ENCODE data around the gene GTF2IRD2.
"Not testable (repeated sequence)": the region's sequence is repeated elsewhere in the genome, so short reads cannot be mapped to it uniquely, and the experiment has no call there.

The GTF2IRD2 gene

GRCh38 chr7:74783595-74783994, 67.8 kb downstream of the GTF2IRD2 start:
- DNase-seq, result not testable (repeated sequence)

DNA sequence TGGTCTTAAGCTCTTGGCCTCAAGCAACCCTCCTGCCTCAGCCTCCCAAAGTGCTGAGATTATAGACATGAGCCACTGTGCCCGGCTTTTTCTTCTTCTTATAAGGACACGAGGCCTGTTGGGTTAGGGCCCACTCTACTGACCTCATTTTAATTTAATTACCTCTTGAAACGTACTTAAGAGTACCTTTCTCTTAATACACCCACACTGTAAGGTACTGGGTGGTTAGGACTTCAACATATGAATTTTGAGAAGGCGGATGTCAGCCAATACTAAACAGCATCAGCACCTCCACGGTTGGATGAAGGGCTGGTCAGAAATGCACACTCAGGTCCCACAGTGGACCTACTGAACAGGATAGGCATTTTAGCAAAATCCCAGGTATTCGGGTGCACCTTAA, 69.7 kb downstream of the GTF2IRD2 start:
- DNase-seq, result not testable (repeated sequence)

DNA sequence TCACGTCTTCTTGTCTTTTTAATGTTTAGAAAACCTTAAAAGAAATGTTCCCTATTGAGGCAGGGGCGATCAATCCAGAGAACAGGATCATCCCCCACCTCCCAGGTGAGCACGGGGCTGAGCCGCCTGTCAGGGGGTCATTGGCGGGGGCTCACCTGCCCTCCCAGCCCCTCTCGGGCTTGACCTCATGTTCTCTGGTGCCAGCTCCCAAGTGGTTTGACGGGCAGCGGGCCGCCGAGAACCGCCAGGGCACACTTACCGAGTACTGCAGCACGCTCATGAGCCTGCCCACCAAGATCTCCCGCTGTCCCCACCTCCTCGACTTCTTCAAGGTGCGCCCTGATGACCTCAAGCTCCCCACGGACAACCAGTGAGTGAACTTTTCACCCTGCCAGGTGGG, 72.4 kb downstream of the GTF2IRD2 start:
- DNase-seq, result not testable (repeated sequence)

DNA sequence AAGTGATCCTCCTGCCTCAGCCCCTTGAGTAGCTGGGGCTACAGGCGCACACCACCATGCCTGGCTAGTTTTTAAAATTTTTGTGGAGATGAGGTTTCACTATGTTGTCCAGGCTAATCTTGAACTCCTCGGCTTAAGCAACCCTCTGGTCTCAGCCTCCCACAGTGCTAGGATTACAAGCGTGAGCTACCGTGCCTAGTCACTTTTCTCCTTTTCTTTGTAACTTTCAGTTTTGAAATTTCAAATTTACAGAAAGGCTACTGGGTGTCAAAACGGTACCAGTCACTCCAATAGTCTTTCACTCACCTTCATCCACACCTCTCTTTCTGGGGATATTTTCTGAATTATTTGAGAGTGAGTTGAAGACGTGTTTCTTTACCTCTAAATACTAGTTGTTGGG, 76.3 kb downstream of the GTF2IRD2 start:
- not testable (repeated sequence) for DNase-seq

DNA sequence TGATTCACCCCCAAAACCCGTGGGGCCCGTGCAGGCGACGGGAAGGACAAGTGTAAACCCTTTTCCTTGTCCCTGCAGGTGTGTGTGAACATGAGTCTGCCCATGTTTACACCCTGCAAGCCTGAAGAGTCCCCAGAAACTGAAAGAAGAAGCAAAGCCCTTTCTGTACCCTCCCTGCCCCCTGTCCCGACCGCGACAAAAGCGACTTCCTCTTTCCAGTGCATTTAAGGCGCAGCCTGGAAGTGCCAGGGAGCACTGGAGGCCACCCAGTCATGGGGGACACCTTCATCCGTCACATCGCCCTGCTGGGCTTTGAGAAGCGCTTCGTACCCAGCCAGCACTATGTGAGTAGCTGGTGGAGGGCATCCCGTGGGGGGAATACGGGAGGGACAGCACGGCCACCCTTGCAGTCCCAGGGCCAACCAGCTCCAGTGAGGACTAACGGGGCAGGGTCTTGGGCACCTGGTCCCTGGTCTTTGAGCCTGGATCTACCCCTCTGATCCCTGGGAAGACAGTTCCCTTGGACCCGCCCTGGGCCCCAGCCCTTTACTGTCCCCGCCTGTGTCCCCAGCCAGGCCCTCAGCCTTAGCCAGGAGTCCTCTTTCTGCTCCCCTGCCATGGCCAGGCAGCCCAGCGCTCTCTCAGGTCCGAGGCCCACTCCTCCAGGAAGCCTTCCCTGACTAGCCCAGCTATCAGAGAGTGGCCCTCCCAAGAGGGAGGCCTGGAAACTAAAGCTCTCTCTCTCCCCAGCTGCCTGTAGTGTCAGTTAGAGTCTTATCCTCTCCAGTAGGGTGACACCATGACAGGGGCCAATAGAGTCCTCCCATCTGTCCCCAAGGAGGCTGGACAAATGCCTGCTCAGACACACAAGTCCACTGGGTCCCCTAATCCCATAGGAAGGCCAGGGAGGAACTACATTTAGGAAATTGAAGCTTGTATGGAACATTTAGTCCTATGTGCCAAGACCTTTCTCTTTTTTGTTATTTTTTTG, 77.3 kb downstream of the GTF2IRD2 start, which contains the start of gene NCF1:
TSS of gene NCF1 (plus strand) at position 252 of the 991 bp plus-strand sequence. CDS start at position 273, 21 bp downstream.
- DNase-seq, result not testable (repeated sequence)

GRCh38 chr7:74772093-74772492, 79.3 kb downstream of the GTF2IRD2 start:
- not testable (repeated sequence) for DNase-seq

DNA sequence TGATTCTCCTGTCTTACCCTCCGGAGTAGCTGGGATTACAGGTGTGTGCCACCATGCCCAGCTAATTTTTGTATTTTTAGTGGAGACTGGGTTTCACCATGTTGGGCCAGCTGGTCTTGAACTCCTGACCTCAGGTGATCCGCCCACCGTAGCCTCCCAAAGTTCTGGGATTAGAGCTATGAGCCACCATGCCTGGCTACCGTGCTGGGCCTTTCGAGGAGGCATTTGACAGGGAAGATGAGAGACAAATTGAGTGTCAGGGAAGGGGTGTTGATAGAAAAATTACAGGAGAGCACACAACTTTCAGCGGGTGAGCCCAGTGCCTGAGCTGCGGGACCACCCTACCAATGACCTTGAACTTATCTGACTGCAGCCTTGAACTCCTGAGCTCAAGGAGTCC, 81.3 kb downstream of the GTF2IRD2 start:
- DNase-seq, result not testable (repeated sequence)

DNA sequence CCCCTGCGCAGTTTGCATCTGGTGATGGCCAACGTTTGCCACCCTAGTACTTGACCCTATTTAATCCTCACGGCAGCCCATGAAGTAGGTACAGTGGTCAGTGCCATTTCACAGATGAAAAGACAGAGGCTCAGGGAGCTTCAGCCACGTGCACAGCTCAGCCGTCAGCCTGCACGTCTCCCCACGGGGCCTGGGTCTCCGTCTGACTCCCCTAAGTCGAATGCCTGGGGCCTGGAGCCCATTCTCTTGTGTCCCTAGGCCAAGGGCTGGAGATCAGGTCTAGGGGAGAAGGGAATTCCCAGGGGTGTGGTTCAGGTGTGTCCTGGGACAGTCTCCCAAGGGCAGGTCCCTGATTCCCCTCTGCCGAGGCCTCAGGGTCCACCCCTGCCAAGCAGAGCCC, 84.4 kb downstream of the GTF2IRD2 start:
- not testable (repeated sequence) for DNase-seq

- not testable (repeated sequence) for DNase-seq
These were observed 84.9 kb downstream of the GTF2IRD2 start for GRCh38 chr7:74766509-74766908.

GRCh38 chr7:74765205-74765918, 86.0 kb downstream of the GTF2IRD2 start:
- not testable (repeated sequence) for DNase-seq

- DNase-seq, result not testable (repeated sequence)
These were observed 92.4 kb downstream of the GTF2IRD2 start for GRCh38 chr7:74758982-74759381.

GRCh38 chr7:74758268-74758667, 93.1 kb downstream of the GTF2IRD2 start:
- DNase-seq, result not testable (repeated sequence)

DNA sequence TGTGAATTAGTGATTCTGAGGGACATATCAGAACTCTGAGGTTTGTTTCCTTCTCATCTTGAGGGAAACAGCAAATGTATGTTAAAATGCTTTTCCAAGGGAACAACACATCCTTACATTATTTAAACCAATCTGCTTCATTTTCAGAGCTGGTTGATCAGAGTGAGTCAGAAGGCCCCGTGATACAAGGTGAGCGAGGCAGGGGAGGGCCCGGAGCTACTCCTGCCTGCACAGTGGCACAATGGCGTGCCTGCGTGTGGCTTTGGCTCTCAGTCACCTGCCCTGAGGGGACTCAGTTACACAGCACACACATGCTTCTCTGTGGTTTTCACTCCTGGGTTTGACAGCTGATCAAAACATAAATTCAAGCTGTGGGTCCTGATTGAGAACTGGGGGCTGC, 94.7 kb downstream of the GTF2IRD2 start:
- DNase-seq, result not testable (repeated sequence)

DNA sequence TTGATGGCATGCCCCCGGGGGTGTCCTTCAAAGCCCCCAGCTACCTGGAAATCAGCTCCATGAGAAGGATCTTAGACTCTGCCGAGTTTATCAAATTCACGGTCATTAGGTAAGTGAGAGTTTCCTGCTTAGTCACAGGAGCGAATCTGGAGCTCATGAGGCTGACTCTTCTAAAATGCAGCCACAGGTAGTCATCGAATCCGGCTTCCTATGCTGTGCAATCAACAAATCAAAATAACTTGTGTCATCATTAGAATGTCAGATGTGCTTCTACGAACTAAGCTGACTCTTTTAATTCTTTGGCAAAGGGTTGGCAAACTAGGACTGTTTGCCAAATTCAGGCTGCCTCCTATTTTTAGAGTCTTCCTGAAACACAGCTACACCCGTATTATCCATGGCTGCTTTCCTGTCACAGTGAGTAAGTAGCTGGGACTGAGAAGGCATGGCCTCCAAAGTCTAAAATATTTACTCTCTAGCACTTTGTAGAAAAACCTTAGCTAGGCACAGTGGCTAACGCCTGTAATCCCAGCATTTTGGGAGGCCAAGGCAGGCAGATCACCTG, 97.4 kb downstream of the GTF2IRD2 start:
- DNase-seq, result not testable (repeated sequence)

All from eye (tissue), 1 donor.